Measurements from ENCODE around the gene ANKRD36C.
"Not testable (repeated sequence)": the region's sequence is repeated elsewhere in the genome, so short reads cannot be mapped to it uniquely, and the experiment has no call there.

Gene ANKRD36C

GRCh38 chr2:95789385-95789784 is 202.2 kb downstream of the ANKRD36C start:
- H3K4me1 ChIP-seq (ENCODE audit: control insufficient read depth in 1 of 2, insufficient read depth in 1 of 2, low read depth in 1 of 2, low read length in 1 of 2); H3K4me3 ChIP-seq (ENCODE audit: low read depth in 1 of 2, low read length in 1 of 2); H3K27ac ChIP-seq; H3K27me3 ChIP-seq; H3K9me3 ChIP-seq; H3K36me3 ChIP-seq: not testable (repeated sequence)

GRCh38 chr2:95788642-95789041 is 203.0 kb downstream of the ANKRD36C start:
- H3K4me1 ChIP-seq (ENCODE audit: control insufficient read depth in 1 of 2, insufficient read depth in 1 of 2, low read depth in 1 of 2, low read length in 1 of 2); H3K9me3 ChIP-seq; H3K36me3 ChIP-seq; H3K27ac ChIP-seq; H3K4me3 ChIP-seq (ENCODE audit: low read depth in 1 of 2, low read length in 1 of 2); H3K27me3 ChIP-seq: not testable (repeated sequence)
